A549 (cell line): ENCODE data around the gene ZNRF3. TPM values are rescaled to one million over a fixed set of nuclear protein-coding genes. Genes with fewer than 3 reads are reported as not detected.

Source experiments
- ATAC-seq, 2 experiments: fragments of 200-7000 bp in 1 of 2; fragments of >200 bp in 1 of 2; cut with Nextera tagmentation in 1 of 2; cut with Tn5 transposase in 1 of 2; 3 replicates each; pipeline versions ENCODE4 v1.8.0 to v1.9.1; 2018 to 2020; ENCODE audit warnings: mild to moderate bottlenecking in 1 of 2, moderate library complexity in 1 of 2
- CTCF ChIA-PET: fragments of 300-600 bp; sonication (Branson Sonifier 250); formaldehyde crosslinking; extraction: SDS; loops from one replicate; lab custom pipeline; 2021; ENCODE audit warnings: antibody characterized with exemption, inconsistent platforms; lab: Yijun Ruan, JAX
- POLR2A ChIA-PET: fragments of 350-600 bp; formaldehyde crosslinking; extraction: SDS; loops from one replicate; lab custom pipeline; 2021; ENCODE audit warnings: antibody characterized with exemption, inconsistent platforms; lab: Yijun Ruan, JAX
- DNase-seq, 2 experiments: peaks; one replicate each; pipeline versions ENCODE4 v3.0.0 to v3.0.0-alpha.2; 2011 to 2016; ENCODE audit warnings: low read depth in 1 of 2, low spot score in 1 of 2
- FAIRE-seq: peaks from 2 replicates; lab custom pipeline; 2011; peaks lifted over from hg19 to GRCh38; lab: Jason Lieb, UNC
- H3K27ac ChIP-seq, 2 experiments: fragments of >200 bp; sonication (Bioruptor Twin); formaldehyde crosslinking; 3 replicates each; pipeline ENCODE4 v1.5.1; 2016 to 2017
- H3K4me1 ChIP-seq: fragments of >200 bp; sonication (Bioruptor Twin); formaldehyde crosslinking; 3 replicates; pipeline ENCODE4 v1.6.1; 2016
- H3K4me2 ChIP-seq: fragments of >200 bp; sonication (Bioruptor Twin); formaldehyde crosslinking; 3 replicates; pipeline ENCODE4 v1.6.1; 2016
- H3K4me3 ChIP-seq: fragments of >200 bp; sonication (Bioruptor Twin); formaldehyde crosslinking; 3 replicates; pipeline ENCODE4 v1.5.1; 2016
- H3K9me3 ChIP-seq: fragments of >200 bp; sonication (Bioruptor Twin); formaldehyde crosslinking; 3 replicates; pipeline ENCODE4 v1.6.1; 2016
- ATOH8 ChIP-seq: fragments of 250-450 bp; sonication (Bioruptor Pico); IDR thresholded peaks from 2 replicates; pipeline ENCODE4 v1.5.0; 2020; ENCODE audit warnings: low read depth, mild to moderate bottlenecking, moderate library complexity
- CEBPB ChIP-seq, 2 experiments: fragments of >200 bp in 1 of 2; sonication (Bioruptor Twin) in 1 of 2; formaldehyde crosslinking in 1 of 2; IDR thresholded peaks; 2 replicates each; pipeline ENCODE4 v1.6.1; 2012 to 2016
- CHD2 ChIP-seq: fragments of 150-350 bp; IDR thresholded peaks from 2 replicates; pipeline ENCODE4 v1.6.1; 2014; ENCODE audit warnings: low read length; ENCODE audit not compliant: partially characterized antibody
- CHD4 ChIP-seq: fragments of 200-600 bp; sonication (generic); IDR thresholded peaks from 2 replicates; pipeline ENCODE4 v1.6.1; 2016; ENCODE audit warnings: antibody characterized with exemption, mild to moderate bottlenecking, borderline replicate concordance
- FOSL2 ChIP-seq, 2 experiments: fragments of 450-650 bp in 1 of 2; fragments of >200 bp in 1 of 2; sonication (Bioruptor Twin) in 1 of 2; formaldehyde crosslinking; IDR thresholded peaks; 2 replicates each; pipeline versions ENCODE4 v1.5.0 to v1.6.1; 2016 to 2020; ENCODE audit warnings: mild to moderate bottlenecking in 1 of 2, moderate library complexity in 1 of 2
- HDAC2 ChIP-seq: fragments of 200-600 bp; sonication (generic); IDR thresholded peaks from 2 replicates; pipeline ENCODE4 v1.6.1; 2016
- HES2 ChIP-seq: fragments of >200 bp; sonication (Bioruptor Twin); formaldehyde crosslinking; IDR thresholded peaks from 2 replicates; pipeline ENCODE4 v1.6.1; 2016
- HOXB13 ChIP-seq: fragments of 250-450 bp; sonication (Bioruptor Pico); IDR thresholded peaks from 2 replicates; pipeline ENCODE4 v1.5.0; 2020; ENCODE audit warnings: low read depth, mild to moderate bottlenecking, moderate library complexity
- JUNB ChIP-seq: fragments of >200 bp; sonication (Bioruptor Twin); formaldehyde crosslinking; IDR thresholded peaks from 2 replicates; pipeline ENCODE4 v1.6.1; 2016
- KDM1A ChIP-seq: fragments of 200-600 bp; sonication (generic); IDR thresholded peaks from 2 replicates; pipeline ENCODE4 v1.6.1; 2016; ENCODE audit warnings: low read depth, mild to moderate bottlenecking
- MAFK ChIP-seq: fragments of 450-650 bp; IDR thresholded peaks from 2 replicates; pipeline ENCODE4 v1.6.1; 2014; ENCODE audit not compliant: partially characterized antibody
- MAX ChIP-seq: IDR thresholded peaks from 2 replicates; pipeline ENCODE4 v1.6.1; 2012
- MYC ChIP-seq: IDR thresholded peaks from 2 replicates; pipeline ENCODE4 v1.6.1; 2012; ENCODE audit warnings: mild to moderate bottlenecking, inconsistent platforms, low read length, improper control_type of control experiment, borderline replicate concordance
- NPAS2 ChIP-seq: fragments of 250-450 bp; sonication (Bioruptor Pico); IDR thresholded peaks from 2 replicates; pipeline ENCODE4 v1.8.0; 2022; ENCODE audit warnings: mild to moderate bottlenecking, moderate library complexity, borderline replicate concordance
- RARB ChIP-seq: fragments of 250-450 bp; sonication (Bioruptor Pico); IDR thresholded peaks from 2 replicates; pipeline ENCODE4 v1.8.0; 2021; ENCODE audit warnings: mild to moderate bottlenecking, moderate library complexity
- REST ChIP-seq: fragments of 200-600 bp; sonication (generic); IDR thresholded peaks from 2 replicates; pipeline ENCODE4 v1.6.1; 2016; ENCODE audit warnings: antibody characterized with exemption, mild to moderate bottlenecking, moderate library complexity
- RNF2 ChIP-seq: fragments of 200-600 bp; sonication (generic); IDR thresholded peaks from 2 replicates; pipeline ENCODE4 v1.6.1; 2016; ENCODE audit warnings: low read depth, mild to moderate bottlenecking, antibody characterized with exemption, moderate library complexity, borderline replicate concordance
- SMC3 ChIP-seq: fragments of >200 bp; sonication (Bioruptor Twin); formaldehyde crosslinking; IDR thresholded peaks from 3 replicates; pipeline ENCODE4 v1.6.1; 2018; ENCODE audit warnings: inconsistent platforms
- TP53 ChIP-seq: fragments of 250-450 bp; sonication (Bioruptor Pico); IDR thresholded peaks from 2 replicates; pipeline ENCODE4 v1.5.0; 2021; ENCODE audit warnings: mild to moderate bottlenecking, moderate library complexity
- WGBS: methylation state at CpG from one replicate; pipeline ENCODE4 v1.1.6; 2017; ENCODE audit errors: missing lambda C conversion rate; 5-methylcytosine and 5-hydroxymethylcytosine counted together
- polyA plus RNA-seq, 4 experiments: library from polyadenylated mRNA; depleted of rRNA in 3 of 4; stranded (reverse); fragments of >200 nt; fragmentation: RNase III in 1 of 4; extraction: RNeasy Plus Mini Kit Qiagen cat#74134 plus additional on column Dnase treatment in 1 of 4; gene quantifications; 2 replicates in 3 of 4; 3 replicates in 1 of 4; pipeline ENCODE4 v1.2.3, GENCODE V29; 2011 to 2017

The ZNRF3 gene
- polyA plus RNA-seq, 2 of the 4 experiments (the other 2 are of a cell fraction) = 4.6 to 6.9 TPM

- FAIRE-seq (no peak), ATAC-seq (no peak), DNase-seq (no peak)
- Histone ChIP-seq H3K4me1 (no peaks in the 10 kb centered on the region), H3K27ac (no peak overlapping the region), H3K4me2 (no peak overlapping the region), H3K4me3 (no peak overlapping the region), H3K9me3 (no peaks in the 10 kb centered on the region)
- ChIA-PET POLR2A (no interaction called here), CTCF (interaction anchor here (0.6 to 1.7 kb wide), 4 partner anchors 25 to 729 kb away, joined by 3 to 6 read pairs (median 4); no protein-coding TSS in a partner anchor)
- WGBS = 49% methylated on average over 7 of the region's 7 CpGs
- TF ChIP-seq HES2 = no peak
- no peak for TF ChIP-seq CHD4
Observed at GRCh38 chr22:29065468-29066190, 182.3 kb downstream of the ZNRF3 start.

- H3K4me2 ChIP-seq = no peak overlapping the region
- ChIA-PET POLR2A (no interaction called here), CTCF (interaction anchor here (1.2 kb wide), 1 partner anchor 29 kb away, joined by 3 read pairs; no protein-coding TSS in a partner anchor)
- no peaks in the 10 kb centered on the region for H3K9me3 ChIP-seq
- DNase-seq (no peak), ATAC-seq (no peak), FAIRE-seq (no peak)
- peaks cover 9% of the 10 kb centered on the region; the same call in 2 of the 3 replicates for H3K4me1 ChIP-seq
- TF ChIP-seq TP53 = no peak
- no peak for TF ChIP-seq JUNB
- no peak for TF ChIP-seq CEBPB (IDR thresholded peaks at IDR 0.05)
- TF ChIP-seq MAX = no peak
- no peak for TF ChIP-seq FOSL2 (IDR thresholded peaks at IDR 0.05)
- no peak for TF ChIP-seq FOSL2 (CRISPR knock-in tag; IDR thresholded peaks at IDR 0.05)
- TF ChIP-seq HDAC2 = no peak
- no peak for TF ChIP-seq SMC3
- TF ChIP-seq HOXB13 = no peak
- no peak for TF ChIP-seq MYC
- no peak for TF ChIP-seq MAFK
- TF ChIP-seq RNF2 = no peak
- TF ChIP-seq NPAS2 (CRISPR knock-in tag) = no peak
- TF ChIP-seq ATOH8 = no peak
- TF ChIP-seq CHD2 = no peak
- TF ChIP-seq KDM1A = no peak
- no peak for TF ChIP-seq RARB (CRISPR knock-in tag)
- no peak for TF ChIP-seq REST
- no peak overlapping the region for H3K27ac ChIP-seq
- 65% methylated on average over 3 of the region's 4 CpGs for WGBS
- no peak overlapping the region for H3K4me3 ChIP-seq
Observed at GRCh38 chr22:29069463-29069862, 186.1 kb downstream of the ZNRF3 start.
